Measurements from ENCODE around the gene SPATA2. TPM values are rescaled to one million over a fixed set of nuclear protein-coding genes. Genes with fewer than 3 reads are reported as not detected.

SPATA2 gene
- total RNA-seq, 1 donor from 2014 or later: 9.7 TPM

- Mint-ChIP-seq H3K27ac (ENCODE audit: unreplicated experiment) (no peak overlapping the region), H3K27me3 (ENCODE audit: unreplicated experiment) (peaks cover 4% of the 10 kb centered on the region), H3K9me3 (ENCODE audit: unreplicated experiment) (peaks cover 6% of the 10 kb centered on the region), H3K4me3 (ENCODE audit: unreplicated experiment) (no peak overlapping the region), H3K4me1 (ENCODE audit: low read depth, unreplicated experiment) (peaks cover 12% of the 10 kb centered on the region), H3K36me3 (ENCODE audit: unreplicated experiment) (no peaks in the 10 kb centered on the region)
- no peak for DNase-seq
- TF ChIP-seq CTCF (IDR thresholded peaks at IDR 0.05; ENCODE audit: partially characterized antibody, unreplicated experiment): no peak
Observed at GRCh38 chr20:49919009-49919408, 3.7 kb upstream of the SPATA2 start.

GRCh38 chr20:49918446-49918845 is 3.1 kb upstream of the SPATA2 start:
- Mint-ChIP-seq H3K27ac (ENCODE audit: unreplicated experiment) (no peak overlapping the region), H3K27me3 (ENCODE audit: unreplicated experiment) (peaks cover 3% of the 10 kb centered on the region), H3K4me1 (ENCODE audit: low read depth, unreplicated experiment) (peaks cover 12% of the 10 kb centered on the region), H3K4me3 (ENCODE audit: unreplicated experiment) (no peak overlapping the region), H3K36me3 (ENCODE audit: unreplicated experiment) (no peaks in the 10 kb centered on the region), H3K9me3 (ENCODE audit: unreplicated experiment) (peaks cover 6% of the 10 kb centered on the region)
- no peak for TF ChIP-seq CTCF (IDR thresholded peaks at IDR 0.05; ENCODE audit: partially characterized antibody, unreplicated experiment)
- no peak for DNase-seq

- H3K4me3 Mint-ChIP-seq (ENCODE audit: unreplicated experiment): peak overlapping the region; percentile 98
- TF ChIP-seq CTCF (IDR thresholded peaks at IDR 0.05; ENCODE audit: partially characterized antibody, unreplicated experiment): no peak
- H3K36me3 Mint-ChIP-seq (ENCODE audit: unreplicated experiment): no peaks in the 10 kb centered on the region
- peaks cover 12% of the 10 kb centered on the region for H3K4me1 Mint-ChIP-seq (ENCODE audit: low read depth, unreplicated experiment)
- DNase-seq: no peak
- H3K27ac Mint-ChIP-seq (ENCODE audit: unreplicated experiment): peak overlapping the region; percentile 99
- peaks cover 2% of the 10 kb centered on the region for H3K9me3 Mint-ChIP-seq (ENCODE audit: unreplicated experiment)
- no peaks in the 10 kb centered on the region for H3K27me3 Mint-ChIP-seq (ENCODE audit: unreplicated experiment)
Observed at GRCh38 chr20:49916146-49917002, 1.0 kb upstream of the SPATA2 start.

GRCh38 chr20:49915118-49915379 is 280 bp downstream of the SPATA2 start:
- no peak for DNase-seq
- Mint-ChIP-seq H3K4me3 (ENCODE audit: unreplicated experiment) (peak overlapping the region; percentile 86), H3K36me3 (ENCODE audit: unreplicated experiment) (no peaks in the 10 kb centered on the region), H3K9me3 (ENCODE audit: unreplicated experiment) (peaks cover 2% of the 10 kb centered on the region), H3K27me3 (ENCODE audit: unreplicated experiment) (peaks cover 2% of the 10 kb centered on the region), H3K27ac (ENCODE audit: unreplicated experiment) (no peak overlapping the region), H3K4me1 (ENCODE audit: low read depth, unreplicated experiment) (peaks cover 15% of the 10 kb centered on the region)
- TF ChIP-seq CTCF (IDR thresholded peaks at IDR 0.05; ENCODE audit: partially characterized antibody, unreplicated experiment): no peak

GRCh38 chr20:49914310-49915117 is 815 bp downstream of the SPATA2 start:
- Mint-ChIP-seq H3K27me3 (ENCODE audit: unreplicated experiment) (peaks cover 2% of the 10 kb centered on the region), H3K9me3 (ENCODE audit: unreplicated experiment) (peaks cover 2% of the 10 kb centered on the region), H3K27ac (ENCODE audit: unreplicated experiment) (peak overlapping the region; percentile 43), H3K36me3 (ENCODE audit: unreplicated experiment) (no peaks in the 10 kb centered on the region), H3K4me3 (ENCODE audit: unreplicated experiment) (peak overlapping the region; percentile 86), H3K4me1 (ENCODE audit: low read depth, unreplicated experiment) (peaks cover 15% of the 10 kb centered on the region)
- TF ChIP-seq CTCF (IDR thresholded peaks at IDR 0.05; ENCODE audit: partially characterized antibody, unreplicated experiment): no peak
- no peak for DNase-seq
